HL-60/S4 treated with phorbol 12-myristate 13-acetate at 8.2 ng/mL for 4 days and 3 days (cell line): Measurements from ENCODE around the gene MYO5A.

Experiments
- in situ Hi-C: fragments of 300-500 bp; cut with MboI; formaldehyde crosslinking; loops from 2 replicates; pipeline ENCODE4 v1.15.0; 2022; ENCODE audit warnings: low sequenced_read_pairs

The MYO5A gene

GRCh38 chr15:52338058-52338457 lies 190.6 kb downstream of the MYO5A start:
- in situ Hi-C loops = loop anchor here (25.0 kb wide), 1 partner anchor 399 kb away; no protein-coding TSS in a partner anchor

GRCh38 chr15:52337198-52337853 lies 191.4 kb downstream of the MYO5A start:
- in situ Hi-C loops = loop anchor here (25.0 kb wide), 1 partner anchor 400 kb away; no protein-coding TSS in a partner anchor

- in situ Hi-C loops = loop anchor here (25.0 kb wide), 1 partner anchor 401 kb away; no protein-coding TSS in a partner anchor
These were observed 192.2 kb downstream of the MYO5A start for GRCh38 chr15:52336529-52336928.

- in situ Hi-C loops = loop anchor here (25.0 kb wide), 1 partner anchor 403 kb away; no protein-coding TSS in a partner anchor
These were observed 194.1 kb downstream of the MYO5A start for GRCh38 chr15:52334491-52335160.

GRCh38 chr15:52331490-52332240 lies 197.0 kb downstream of the MYO5A start:
- in situ Hi-C loops = loop anchor here (25.0 kb wide), 1 partner anchor 406 kb away; no protein-coding TSS in a partner anchor

- in situ Hi-C loops = loop anchor here (25.0 kb wide), 1 partner anchor 407 kb away; no protein-coding TSS in a partner anchor
These were observed 198.7 kb downstream of the MYO5A start for GRCh38 chr15:52329987-52330386.

GRCh38 chr15:52329150-52329549 lies 199.5 kb downstream of the MYO5A start:
- in situ Hi-C loops = loop anchor here (25.0 kb wide), 1 partner anchor 408 kb away; no protein-coding TSS in a partner anchor

GRCh38 chr15:52328680-52329079 lies 200.0 kb downstream of the MYO5A start:
- in situ Hi-C loops = loop anchor here (25.0 kb wide), 1 partner anchor 409 kb away; no protein-coding TSS in a partner anchor

GRCh38 chr15:52326756-52327155 lies 201.9 kb downstream of the MYO5A start:
- in situ Hi-C loops = loop anchor here (25.0 kb wide), 1 partner anchor 411 kb away; no protein-coding TSS in a partner anchor

- in situ Hi-C loops = no loop called here
These were observed 204.6 kb downstream of the MYO5A start for GRCh38 chr15:52324109-52324508.

- in situ Hi-C loops = no loop called here
These were observed 209.8 kb downstream of the MYO5A start for GRCh38 chr15:52318729-52319500.

- in situ Hi-C loops = no loop called here
These were observed 211.0 kb downstream of the MYO5A start for GRCh38 chr15:52317688-52318087.

GRCh38 chr15:52317022-52317421 lies 211.7 kb downstream of the MYO5A start:
- in situ Hi-C loops = no loop called here

GRCh38 chr15:52309154-52309548 lies 219.5 kb downstream of the MYO5A start:
- in situ Hi-C loops = no loop called here

- in situ Hi-C loops = no loop called here
These were observed 220.1 kb downstream of the MYO5A start for GRCh38 chr15:52308446-52309153.

- in situ Hi-C loops = no loop called here
These were observed 220.8 kb downstream of the MYO5A start for GRCh38 chr15:52307847-52308246.

GRCh38 chr15:52306270-52306669 lies 222.4 kb downstream of the MYO5A start:
- in situ Hi-C loops = no loop called here

GRCh38 chr15:52303093-52303772 lies 225.4 kb downstream of the MYO5A start:
- in situ Hi-C loops = no loop called here

- in situ Hi-C loops = no loop called here
These were observed 227.3 kb downstream of the MYO5A start for GRCh38 chr15:52301265-52301847.
